Stimulated activated CD8-positive, alpha-beta memory T cell treated with anti-CD3 and anti-CD28 coated beads, Interleukin-4, amount 100 ng/mL, for 1 hour (primary cell): ENCODE data around the gene CDX2.

Experiments
- DNase-seq, 2 donors: peaks; one replicate each; pipeline ENCODE4 v3.0.0-alpha.2; 2020; ENCODE audit warnings: low read depth in 2 of 2, low spot score in 1 of 2

CDX2 gene

GRCh38 chr13:27933118-27933517 lies 36.0 kb downstream of the CDX2 start:
- DNase-seq, result no peak

- no peak for DNase-seq
Measured at GRCh38 chr13:27929868-27930267, 39.2 kb downstream of the CDX2 start.

DNA sequence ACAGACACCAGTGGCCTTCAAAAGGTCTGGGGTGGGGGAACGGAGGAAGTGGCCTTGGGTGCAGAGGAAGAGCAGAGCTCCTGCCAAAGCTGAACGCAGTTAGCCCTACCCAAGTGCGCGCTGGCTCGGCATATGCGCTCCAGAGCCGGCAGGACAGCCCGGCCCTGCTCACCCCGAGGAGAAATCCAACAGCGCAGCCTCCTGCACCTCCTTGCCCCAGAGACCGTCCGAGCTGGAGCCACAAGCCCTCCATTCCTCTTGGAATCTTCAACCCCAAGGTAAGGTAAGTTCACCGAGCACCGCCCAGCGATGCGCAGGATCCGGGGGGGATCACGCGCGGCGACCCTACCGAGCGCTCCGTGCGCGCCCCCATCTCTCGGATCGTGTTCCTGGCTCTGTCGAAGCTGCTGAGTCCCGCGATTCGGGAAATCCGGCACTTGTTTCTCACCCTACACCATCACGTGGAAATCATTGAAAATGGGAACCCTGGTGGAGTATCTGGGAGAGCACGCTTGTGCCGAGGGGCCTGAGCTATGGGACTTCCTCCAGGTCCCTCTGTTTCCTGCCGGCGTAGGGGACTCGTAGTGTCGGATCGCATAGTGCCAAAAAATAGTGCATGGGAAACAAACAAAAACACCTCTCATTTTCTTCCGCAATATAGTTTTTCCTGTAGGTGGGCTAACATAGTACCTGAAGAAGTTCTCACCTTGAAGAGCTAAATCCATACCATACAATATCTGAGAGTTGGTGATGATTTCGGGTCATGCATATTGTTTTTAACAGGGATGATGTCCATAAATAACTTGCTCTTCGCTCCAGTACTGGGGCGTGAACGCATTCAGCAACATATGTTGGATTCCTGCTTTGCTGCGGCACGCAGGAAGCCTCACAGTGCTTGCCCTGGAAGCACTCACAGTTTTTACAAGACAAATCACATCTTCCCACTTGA lies 40.0 kb downstream of the CDX2 start:
- DNase-seq, result no peak

DNA sequence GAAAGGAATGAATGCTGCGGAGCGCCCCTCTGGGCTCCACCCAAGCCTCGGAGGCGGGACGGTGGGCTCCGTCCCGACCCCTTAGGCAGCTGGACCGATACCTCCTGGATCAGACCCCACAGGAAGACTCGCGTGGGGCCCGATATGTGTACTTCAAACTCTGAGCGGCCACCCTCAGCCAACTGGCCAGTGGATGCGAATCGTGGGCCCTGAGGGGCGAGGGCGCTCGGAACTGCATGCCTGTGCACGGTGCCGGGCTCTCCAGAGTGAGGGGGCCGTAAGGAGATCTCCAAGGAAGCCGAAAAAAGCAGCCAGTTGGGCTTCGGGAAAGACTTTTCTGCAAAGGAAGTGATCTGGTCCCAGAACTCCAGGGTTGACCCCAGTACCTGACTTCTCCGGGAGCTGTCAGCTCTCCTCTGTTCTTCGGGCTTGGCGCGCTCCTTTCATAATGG lies 40.7 kb downstream of the CDX2 start:
- no peak for DNase-seq

GRCh38 chr13:27927444-27928352 lies 41.4 kb downstream of the CDX2 start:
- DNase-seq, result no peak

DNA sequence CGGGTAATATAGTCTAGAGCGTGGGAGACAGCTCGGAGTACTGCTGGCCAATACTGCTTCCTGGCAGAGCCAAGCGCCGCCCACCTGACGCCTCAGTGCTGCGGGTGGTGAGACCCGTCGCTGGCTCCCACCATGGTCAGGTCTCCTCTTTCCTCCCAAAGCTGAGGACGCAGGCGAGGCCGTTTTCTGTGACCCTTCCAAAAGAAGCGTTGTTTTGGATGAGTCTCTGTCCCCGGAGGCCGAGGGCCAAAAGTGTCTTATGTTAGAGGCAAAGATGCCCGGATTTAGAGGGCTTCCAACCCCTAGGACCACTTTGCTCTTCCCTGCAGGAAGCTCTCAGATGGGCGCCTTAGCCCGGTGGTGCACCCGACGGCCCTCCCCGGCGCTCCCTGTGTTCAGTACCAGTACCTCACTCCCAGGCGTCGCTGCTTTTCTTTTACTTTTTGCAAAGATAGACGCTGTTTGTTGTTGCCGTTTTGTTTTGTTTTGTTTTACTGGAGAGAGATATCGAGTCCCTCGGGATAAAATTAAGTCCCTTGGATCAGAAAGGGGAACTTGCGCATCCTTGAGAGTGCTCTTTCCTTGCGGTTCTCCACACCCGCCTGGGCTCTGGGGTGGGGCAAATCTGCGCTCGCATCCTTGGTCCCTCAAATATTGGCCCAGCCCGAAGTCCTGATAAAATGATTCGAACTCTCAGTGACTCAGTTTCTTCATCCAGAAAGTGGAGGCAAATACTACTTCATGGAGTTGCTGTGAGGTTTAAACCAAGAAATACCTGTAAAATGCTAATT lies 42.3 kb downstream of the CDX2 start:
- DNase-seq, result no peak

DNA sequence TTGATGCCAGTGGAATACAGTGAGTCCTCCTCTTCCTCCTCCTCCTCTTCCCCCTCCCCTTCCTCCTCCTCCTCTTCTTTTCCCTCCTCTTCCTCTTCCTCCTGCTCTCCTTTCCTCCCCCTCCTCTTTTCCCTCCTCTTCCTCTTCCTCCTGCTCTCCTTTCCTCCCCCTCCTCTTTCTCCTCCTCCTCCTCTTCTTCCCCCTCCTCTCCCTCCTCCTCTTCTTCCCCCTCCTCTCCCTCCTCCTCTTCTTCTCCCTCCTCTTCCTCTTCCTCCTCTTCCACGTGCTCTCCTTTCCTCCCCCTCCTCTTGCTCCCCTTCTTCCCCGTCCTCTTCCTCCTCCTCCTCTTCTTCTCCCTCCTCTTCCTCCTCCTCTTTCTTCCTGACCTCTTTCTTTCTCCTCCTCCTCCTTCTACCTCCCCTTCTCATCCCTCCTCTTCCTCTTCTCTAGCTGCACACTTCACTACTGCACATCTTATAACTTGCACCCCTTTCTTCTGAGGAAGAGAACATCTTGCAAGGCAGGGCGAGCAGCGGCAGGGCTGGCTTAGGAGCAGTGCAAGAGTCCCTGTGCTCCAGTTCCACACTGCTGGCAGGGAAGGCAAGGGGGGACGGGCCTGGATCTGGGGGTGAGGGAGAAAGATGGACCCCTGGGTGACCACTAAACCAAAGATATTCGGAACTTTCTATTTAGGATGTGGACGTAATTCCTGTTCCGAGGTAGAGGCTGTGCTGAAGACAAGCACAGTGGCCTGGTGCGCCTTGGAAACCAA lies 43.7 kb downstream of the CDX2 start:
- no peak for DNase-seq

- no peak for DNase-seq
Measured at GRCh38 chr13:27924529-27925141, 44.5 kb downstream of the CDX2 start.

DNA sequence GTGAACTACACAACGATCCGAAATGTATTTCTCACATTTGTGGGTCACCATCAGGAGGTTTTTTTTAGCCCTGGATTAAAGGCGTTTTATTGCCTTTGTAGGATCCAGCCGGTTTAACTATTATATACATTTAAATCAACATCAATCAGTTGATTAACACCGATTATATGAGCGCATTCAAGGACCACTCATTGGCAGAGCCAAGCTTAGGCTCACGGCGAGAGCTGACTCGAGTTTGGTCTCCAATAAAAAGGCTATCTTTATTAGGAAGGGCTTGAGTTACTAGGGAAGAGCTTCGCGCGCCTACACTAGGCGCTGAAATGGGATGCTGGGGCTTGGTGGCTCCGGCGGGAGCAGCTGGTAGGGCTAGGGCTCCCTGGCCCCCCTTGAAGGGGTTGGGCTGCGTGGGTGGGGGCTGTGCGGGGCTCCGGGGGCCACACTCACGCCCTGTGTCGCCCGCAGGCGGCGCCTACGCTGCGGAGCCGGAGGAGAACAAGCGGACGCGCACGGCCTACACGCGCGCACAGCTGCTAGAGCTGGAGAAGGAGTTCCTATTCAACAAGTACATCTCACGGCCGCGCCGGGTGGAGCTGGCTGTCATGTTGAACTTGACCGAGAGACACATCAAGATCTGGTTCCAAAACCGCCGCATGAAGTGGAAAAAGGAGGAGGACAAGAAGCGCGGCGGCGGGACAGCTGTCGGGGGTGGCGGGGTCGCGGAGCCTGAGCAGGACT lies 45.2 kb downstream of the CDX2 start:
- no peak for DNase-seq

GRCh38 chr13:27922883-27923612 lies 46.1 kb downstream of the CDX2 start:
- DNase-seq, result no peak

DNA sequence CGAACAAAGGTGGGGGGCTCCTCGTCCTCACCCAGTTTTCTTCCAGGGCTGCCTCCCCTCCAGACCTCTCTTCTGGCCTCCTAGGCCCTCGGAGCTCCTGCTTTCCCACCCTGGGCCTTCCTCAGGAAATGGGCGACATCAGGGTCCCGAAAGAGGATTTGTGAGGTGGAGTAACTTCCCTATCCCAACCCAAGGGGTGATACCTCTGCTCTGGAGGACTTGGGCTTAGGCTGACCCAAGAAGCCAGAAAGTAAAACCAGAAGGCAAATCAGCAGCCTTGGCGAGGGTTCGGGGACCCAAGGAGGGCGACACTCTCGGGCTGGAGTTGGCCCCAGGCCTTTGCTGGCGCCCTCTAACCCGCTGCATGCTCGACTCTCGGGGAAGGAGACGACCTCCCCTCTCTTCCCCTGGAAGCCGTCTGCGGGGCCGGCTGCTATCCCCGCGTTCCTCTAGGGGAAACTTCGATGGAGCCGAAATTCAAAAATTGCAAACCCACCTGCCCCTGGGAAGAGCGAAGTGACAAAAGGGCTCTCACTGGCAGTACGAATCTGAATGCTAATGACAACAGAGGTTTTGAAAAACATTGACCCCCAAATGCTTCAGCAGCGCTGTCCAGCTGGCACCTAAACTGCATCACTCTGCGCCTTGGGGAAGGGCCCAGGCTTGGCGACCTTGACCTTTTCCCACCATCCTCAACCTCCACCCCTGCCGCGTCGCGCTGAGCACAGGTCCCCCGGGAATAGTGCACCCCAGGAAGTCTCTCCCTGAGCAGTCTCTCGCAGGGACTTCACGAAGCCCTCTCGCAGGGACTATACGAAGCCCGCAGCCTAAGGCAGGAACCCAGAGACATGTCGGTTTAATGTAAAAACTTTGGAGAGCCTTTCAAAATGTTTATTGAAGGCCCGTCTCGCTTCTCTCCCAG lies 46.9 kb downstream of the CDX2 start:
- no peak for DNase-seq

- no peak for DNase-seq
Measured at GRCh38 chr13:27921421-27921960, 47.6 kb downstream of the CDX2 start.

DNA sequence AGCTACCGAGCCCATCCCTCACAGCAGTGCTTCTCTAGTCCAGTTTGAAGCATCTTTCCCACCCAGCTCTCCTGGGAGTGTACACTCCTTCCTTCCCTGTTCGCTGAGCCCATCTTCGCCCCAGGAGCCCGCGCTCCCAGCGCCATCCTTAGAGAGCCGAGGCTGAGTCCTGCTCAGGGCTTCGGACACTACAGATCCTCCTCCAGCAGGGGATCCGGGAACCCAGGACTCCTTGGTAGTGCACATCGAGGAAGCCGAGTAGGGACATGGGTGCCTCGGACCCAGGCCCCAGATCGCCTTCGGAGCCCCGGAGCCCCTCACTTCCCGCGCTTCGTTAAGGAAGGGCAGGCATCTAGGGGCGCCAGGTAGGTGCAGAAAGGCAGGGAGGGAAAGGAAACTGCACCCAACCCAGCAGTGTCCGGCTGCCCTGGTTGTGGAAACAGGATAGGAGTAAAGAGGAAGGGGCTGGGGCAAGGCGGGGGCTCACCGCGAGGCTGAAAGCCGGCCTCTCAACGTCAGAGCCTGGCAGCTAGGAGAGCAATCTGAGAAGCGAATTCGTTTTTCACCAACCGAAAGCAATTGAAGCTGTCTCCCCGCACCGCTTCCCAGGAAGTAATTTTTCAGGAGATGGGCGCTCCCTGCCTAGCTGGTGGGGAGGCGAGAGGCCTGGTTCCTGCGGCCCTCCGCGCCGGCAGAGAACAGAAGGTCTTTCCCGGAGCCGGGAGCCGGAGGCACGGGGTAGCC lies 48.3 kb downstream of the CDX2 start:
- no peak for DNase-seq

DNA sequence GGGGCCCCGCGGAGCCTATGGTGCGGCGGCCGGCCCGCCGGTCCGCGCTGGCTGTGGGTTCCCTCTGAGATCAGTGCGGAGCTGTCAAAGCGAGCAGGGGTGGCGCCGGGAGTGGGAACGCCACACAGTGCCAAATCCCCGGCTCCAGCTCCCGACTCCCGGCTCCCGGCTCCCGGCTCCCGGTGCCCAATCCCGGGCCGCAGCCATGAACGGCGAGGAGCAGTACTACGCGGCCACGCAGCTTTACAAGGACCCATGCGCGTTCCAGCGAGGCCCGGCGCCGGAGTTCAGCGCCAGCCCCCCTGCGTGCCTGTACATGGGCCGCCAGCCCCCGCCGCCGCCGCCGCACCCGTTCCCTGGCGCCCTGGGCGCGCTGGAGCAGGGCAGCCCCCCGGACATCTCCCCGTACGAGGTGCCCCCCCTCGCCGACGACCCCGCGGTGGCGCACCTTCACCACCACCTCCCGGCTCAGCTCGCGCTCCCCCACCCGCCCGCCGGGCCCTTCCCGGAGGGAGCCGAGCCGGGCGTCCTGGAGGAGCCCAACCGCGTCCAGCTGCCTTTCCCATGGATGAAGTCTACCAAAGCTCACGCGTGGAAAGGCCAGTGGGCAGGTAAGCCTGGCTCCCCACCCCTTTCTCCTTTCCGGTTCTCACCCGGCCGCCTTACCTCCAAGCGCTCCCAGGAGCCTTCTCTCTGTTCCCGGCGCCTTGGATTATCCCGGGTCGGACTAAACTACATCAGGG lies 49.0 kb downstream of the CDX2 start, which contains the start of gene PDX1:
Gene PDX1 (plus strand): TSS at position 67 of the 743 bp plus-strand sequence. CDS start 139 bp downstream, at position 206.
- DNase-seq, result no peak

DNA sequence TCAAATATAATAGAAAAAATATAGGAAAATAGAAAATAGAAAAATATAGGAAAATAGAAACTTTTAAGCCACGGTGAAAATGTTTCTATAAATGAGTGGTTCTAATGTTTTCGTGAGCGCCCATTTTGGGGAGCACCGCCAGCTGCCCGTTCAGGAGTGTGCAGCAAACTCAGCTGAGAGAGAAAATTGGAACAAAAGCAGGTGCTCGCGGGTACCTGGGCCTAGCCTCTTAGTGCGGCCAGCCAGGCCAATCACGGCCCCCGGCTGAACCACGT lies 49.5 kb downstream of the CDX2 start:
- DNase-seq, result no peak
